GM23338 (cell line): ENCODE data around the gene CCDC152. TPM values are rescaled to one million over a fixed set of nuclear protein-coding genes. Genes with fewer than 3 reads are reported as not detected.

Experiments used
- ATAC-seq: fragments of 200-7000 bp; cut with Tn5 transposase; 3 replicates; pipeline ENCODE4 v1.9.1; 2020
- DNase-seq: peaks from one replicate; pipeline ENCODE4 v3.0.0-alpha.2; 2015; ENCODE audit warnings: low spot score
- H2AFZ ChIP-seq: fragments of 200-600 bp; sonication (generic); 2 replicates; pipeline ENCODE4 v1.8.0; 2016; ENCODE audit warnings: antibody characterized with exemption, mild to moderate bottlenecking, moderate library complexity
- H3F3A ChIP-seq: fragments of 200-600 bp; sonication (generic); replicated peaks from 2 replicates; pipeline ENCODE4 v1.8.0; 2017; ENCODE audit warnings: antibody characterized with exemption, mixed run types, low read depth
- H3K27ac ChIP-seq: fragments of 200-600 bp; sonication (generic); 2 replicates; pipeline ENCODE4 v1.6.1; 2016; ENCODE audit warnings: low read depth
- H3K27me3 ChIP-seq: fragments of 200-600 bp; sonication (generic); 2 replicates; pipeline ENCODE4 v1.8.0; 2016; ENCODE audit warnings: mild to moderate bottlenecking, mixed run types, moderate library complexity; ENCODE audit not compliant: insufficient read depth
- H3K36me3 ChIP-seq: fragments of 200-600 bp; sonication (generic); 2 replicates; pipeline ENCODE4 v1.8.0; 2016; ENCODE audit warnings: mild to moderate bottlenecking; ENCODE audit not compliant: insufficient read depth
- H3K4me1 ChIP-seq: fragments of 200-600 bp; sonication (generic); 2 replicates; pipeline ENCODE4 v1.8.0; 2016; ENCODE audit warnings: mild to moderate bottlenecking, moderate library complexity; ENCODE audit not compliant: insufficient read depth
- H3K4me2 ChIP-seq: fragments of 200-600 bp; sonication (generic); 2 replicates; pipeline ENCODE4 v1.7.1; 2017; ENCODE audit warnings: mixed run types
- H3K4me3 ChIP-seq: fragments of 200-600 bp; sonication (generic); 2 replicates; pipeline ENCODE4 v1.6.1; 2016; ENCODE audit warnings: mixed run types
- H3K79me2 ChIP-seq: fragments of 200-600 bp; sonication (generic); replicated peaks from 2 replicates; pipeline ENCODE4 v1.8.0; 2017; ENCODE audit warnings: mild to moderate bottlenecking; ENCODE audit not compliant: insufficient read depth
- H3K9me2 ChIP-seq: fragments of 200-600 bp; sonication (generic); 2 replicates; pipeline ENCODE4 v1.8.0; 2017; ENCODE audit not compliant: insufficient read depth
- H4K20me1 ChIP-seq: fragments of 200-600 bp; sonication (generic); replicated peaks from 2 replicates; pipeline ENCODE4 v1.8.0; 2017; ENCODE audit warnings: mild to moderate bottlenecking; ENCODE audit not compliant: insufficient read depth
- H3K27ac Mint-ChIP-seq: 2 replicates; pipeline ENCODE4 v1.8.0; 2020; ENCODE audit warnings: inconsistent platforms, mild to moderate bottlenecking, moderate library complexity, mixed read lengths
- H3K27me3 Mint-ChIP-seq: 3 replicates; pipeline ENCODE4 v1.8.0; 2022; ENCODE audit warnings: low read depth, mild to moderate bottlenecking, moderate library complexity, mixed read lengths, inconsistent platforms; ENCODE audit not compliant: insufficient read depth, poor library complexity
- H3K36me3 Mint-ChIP-seq: 3 replicates; pipeline ENCODE4 v1.8.0; 2021; ENCODE audit warnings: low read depth, mild to moderate bottlenecking, inconsistent platforms, moderate library complexity, mixed read lengths
- H3K4me1 Mint-ChIP-seq: 3 replicates; pipeline ENCODE4 v1.8.0; 2020; ENCODE audit warnings: mild to moderate bottlenecking, inconsistent platforms, mixed read lengths
- H3K4me3 Mint-ChIP-seq: 3 replicates; pipeline ENCODE4 v1.8.0; 2021; ENCODE audit warnings: moderate library complexity, mild to moderate bottlenecking, inconsistent platforms, mixed read lengths
- H3K9me3 Mint-ChIP-seq: 3 replicates; pipeline ENCODE4 v1.8.0; 2020; ENCODE audit warnings: moderate library complexity, mild to moderate bottlenecking, inconsistent platforms, mixed read lengths
- CREB1 ChIP-seq: fragments of 250-450 bp; sonication (Bioruptor Pico); IDR thresholded peaks from 2 replicates; pipeline ENCODE4 v1.5.0; 2020; ENCODE audit warnings: low read depth, mild to moderate bottlenecking, moderate library complexity
- EZH2 ChIP-seq: fragments of 200-600 bp; sonication (generic); IDR thresholded peaks from one replicate; pipeline ENCODE4 v1.8.0; 2017; ENCODE audit warnings: antibody characterized with exemption, mild to moderate bottlenecking, low read depth; ENCODE audit not compliant: unreplicated experiment
- EZH2phosphoT487 ChIP-seq: fragments of 200-600 bp; sonication (generic); IDR thresholded peaks from one replicate; pipeline ENCODE4 v1.8.1; 2018; ENCODE audit warnings: antibody characterized with exemption; ENCODE audit not compliant: unreplicated experiment
- JUNB ChIP-seq: IDR thresholded peaks from one replicate; pipeline ENCODE4 v1.6.1; 2016; ENCODE audit warnings: antibody characterized with exemption; ENCODE audit not compliant: unreplicated experiment
- POLR2AphosphoS5 ChIP-seq: IDR thresholded peaks from 2 replicates; pipeline ENCODE4 v1.6.1; 2016; ENCODE audit warnings: antibody characterized with exemption, low read depth
- REST ChIP-seq: IDR thresholded peaks from one replicate; pipeline ENCODE4 v1.6.1; 2018; ENCODE audit warnings: antibody characterized with exemption; ENCODE audit not compliant: unreplicated experiment
- STAT1 ChIP-seq: IDR thresholded peaks from one replicate; pipeline ENCODE4 v1.6.1; 2016; ENCODE audit warnings: antibody characterized with exemption; ENCODE audit not compliant: unreplicated experiment
- ZNF114 ChIP-seq: fragments of 250-450 bp; sonication (Bioruptor Pico); IDR thresholded peaks from 2 replicates; pipeline ENCODE4 v1.5.0; 2020; ENCODE audit warnings: mild to moderate bottlenecking, moderate library complexity
- ZNF331 ChIP-seq: fragments of 250-450 bp; sonication (Bioruptor Pico); IDR thresholded peaks from 2 replicates; pipeline ENCODE4 v1.5.0; 2020; ENCODE audit warnings: low read depth, mild to moderate bottlenecking, moderate library complexity
- polyA plus RNA-seq: library from polyadenylated mRNA; unstranded; fragments of >200 nt; fragmentation: Nextera tagmentation; extraction: Ambion mirVana; gene quantifications from 2 replicates; pipeline ENCODE4 v1.2.1, GENCODE V29; 2016
- total RNA-seq: library from RNA; depleted of rRNA; stranded (reverse); fragments of >200 nt; shearing (Covaris generic); gene quantifications from 2 replicates; pipeline ENCODE4 v1.2.3, GENCODE V29; 2014
- TF ChIP-seq, protein P1 (sequence below): IDR thresholded peaks from 2 replicates; pipeline ENCODE4 v1.6.1; 2016; ENCODE audit warnings: antibody characterized with exemption

CCDC152 gene
- total and polyA plus RNA-seq, 2 experiments from 2014 or later: 16.2 to 75.9 TPM

- no peaks in the 10 kb centered on the region for H3K27me3 Mint-ChIP-seq
- DNase-seq: no peak
- TF ChIP-seq ZNF331 (no peak), EZH2 (no peak), REST (no peak), JUNB (no peak), EZH2phosphoT487 (no peak), STAT1 (no peak), CREB1 (CRISPR knock-in tag) (no peak), POLR2AphosphoS5 (no peak), ZNF114 (CRISPR knock-in tag) (no peak)
- TF ChIP-seq, protein P1, sequence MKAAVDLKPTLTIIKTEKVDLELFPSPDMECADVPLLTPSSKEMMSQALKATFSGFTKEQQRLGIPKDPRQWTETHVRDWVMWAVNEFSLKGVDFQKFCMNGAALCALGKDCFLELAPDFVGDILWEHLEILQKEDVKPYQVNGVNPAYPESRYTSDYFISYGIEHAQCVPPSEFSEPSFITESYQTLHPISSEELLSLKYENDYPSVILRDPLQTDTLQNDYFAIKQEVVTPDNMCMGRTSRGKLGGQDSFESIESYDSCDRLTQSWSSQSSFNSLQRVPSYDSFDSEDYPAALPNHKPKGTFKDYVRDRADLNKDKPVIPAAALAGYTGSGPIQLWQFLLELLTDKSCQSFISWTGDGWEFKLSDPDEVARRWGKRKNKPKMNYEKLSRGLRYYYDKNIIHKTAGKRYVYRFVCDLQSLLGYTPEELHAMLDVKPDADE: no peak
- Histone ChIP-seq H3K4me2 (no peak overlapping the region), H3K79me2 (no peaks in the 10 kb centered on the region), H3K9me2 (no peaks in the 10 kb centered on the region), H3K4me1 (no peaks in the 10 kb centered on the region), H2AFZ (no peak overlapping the region), H3K4me3 (no peak overlapping the region), H3F3A (no peaks in the 10 kb centered on the region), H3K36me3 (peaks cover 3% of the 10 kb centered on the region; the same call in 1 of the 2 replicates), H3K27me3 (no peaks in the 10 kb centered on the region), H4K20me1 (no peaks in the 10 kb centered on the region), H3K27ac (no peak overlapping the region)
- H3K27ac Mint-ChIP-seq: no peak overlapping the region
- ATAC-seq: no peak
- H3K4me1 Mint-ChIP-seq: no peaks in the 10 kb centered on the region
- no peaks in the 10 kb centered on the region for H3K9me3 Mint-ChIP-seq
- H3K36me3 Mint-ChIP-seq: peaks cover 26% of the 10 kb centered on the region; the same call in 2 of the 3 replicates
- H3K4me3 Mint-ChIP-seq: no peak overlapping the region
Measured at GRCh38 chr5:42798284-42799240, 41.9 kb downstream of the CCDC152 start.

DNA sequence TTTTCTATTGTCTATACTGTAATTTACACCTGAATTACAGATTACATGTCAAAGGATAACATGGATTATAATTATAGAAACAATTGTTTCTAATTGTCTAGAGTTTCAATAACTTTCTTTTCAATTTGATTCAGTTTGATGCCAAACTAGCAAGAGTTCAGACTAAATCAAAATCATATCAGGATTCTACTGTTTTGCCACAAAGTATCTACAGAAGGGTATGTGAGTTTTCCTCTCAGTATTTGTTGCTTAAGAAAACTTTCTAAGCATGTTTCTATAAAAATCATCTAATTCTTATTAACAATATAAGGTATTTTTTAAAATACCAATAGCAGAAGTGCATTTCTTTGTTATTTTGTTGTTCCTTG lies 42.6 kb downstream of the CCDC152 start:
- Histone ChIP-seq H3K36me3 (peaks cover 3% of the 10 kb centered on the region; the same call in 1 of the 2 replicates), H2AFZ (no peak overlapping the region), H3K4me3 (no peak overlapping the region), H3K27ac (no peak overlapping the region), H3K79me2 (no peaks in the 10 kb centered on the region), H3F3A (no peaks in the 10 kb centered on the region), H3K27me3 (no peaks in the 10 kb centered on the region), H3K9me2 (no peaks in the 10 kb centered on the region), H3K4me1 (no peaks in the 10 kb centered on the region), H4K20me1 (no peaks in the 10 kb centered on the region), H3K4me2 (no peak overlapping the region)
- H3K27me3 Mint-ChIP-seq: no peaks in the 10 kb centered on the region
- no peaks in the 10 kb centered on the region for H3K4me1 Mint-ChIP-seq
- no peaks in the 10 kb centered on the region for H3K9me3 Mint-ChIP-seq
- ATAC-seq: no peak
- peaks cover 23% of the 10 kb centered on the region; the same call in 2 of the 3 replicates for H3K36me3 Mint-ChIP-seq
- no peak for DNase-seq
- H3K27ac Mint-ChIP-seq: no peak overlapping the region
- H3K4me3 Mint-ChIP-seq: no peak overlapping the region
- TF ChIP-seq EZH2 (no peak), POLR2AphosphoS5 (no peak), ZNF331 (no peak), ZNF114 (CRISPR knock-in tag) (no peak), EZH2phosphoT487 (no peak), JUNB (no peak), CREB1 (CRISPR knock-in tag) (no peak)
